Activated T-helper 9 cell treated with anti-CD3 and anti-CD28 coated beads, Interleukin-2, amount 50 U/mL, for 16 hours (primary cell): Measurements from ENCODE around the gene ATP2C1.
"Not testable (repeated sequence)": the region's sequence is repeated elsewhere in the genome, so short reads cannot be mapped to it uniquely, and the experiment has no call there.

ENCODE experiments used
- DNase-seq: peaks from one replicate; pipeline ENCODE4 v3.0.0-alpha.2; 2020; ENCODE audit warnings: low read depth

Gene ATP2C1

GRCh38 chr3:130981469-130981868 is 87.6 kb downstream of the ATP2C1 start:
- no peak for DNase-seq

GRCh38 chr3:130990282-130990681 is 96.4 kb downstream of the ATP2C1 start:
- no peak for DNase-seq

GRCh38 chr3:130991126-130991525 is 97.2 kb downstream of the ATP2C1 start:
- no peak for DNase-seq

- DNase-seq, result no peak
Observed at GRCh38 chr3:130992344-130992743, 98.5 kb downstream of the ATP2C1 start.

GRCh38 chr3:130997289-130997688 is 103.4 kb downstream of the ATP2C1 start:
- DNase-seq, result no peak

GRCh38 chr3:131001071-131001470 is 107.2 kb downstream of the ATP2C1 start:
- DNase-seq, result no peak

GRCh38 chr3:131004603-131005002 is 110.7 kb downstream of the ATP2C1 start:
- no peak for DNase-seq

GRCh38 chr3:131007256-131007655 is 113.4 kb downstream of the ATP2C1 start:
- DNase-seq, result no peak

GRCh38 chr3:131007782-131008181 is 113.9 kb downstream of the ATP2C1 start:
- DNase-seq, result no peak

- no peak for DNase-seq
Observed at GRCh38 chr3:131008326-131008725, 114.4 kb downstream of the ATP2C1 start.

- DNase-seq, result no peak
Observed at GRCh38 chr3:131009698-131010097, 115.8 kb downstream of the ATP2C1 start.

- no peak for DNase-seq
Observed at GRCh38 chr3:131018970-131019369, 125.1 kb downstream of the ATP2C1 start.

GRCh38 chr3:131020122-131020693 is 126.3 kb downstream of the ATP2C1 start:
- no peak for DNase-seq

- no peak for DNase-seq
Observed at GRCh38 chr3:131025539-131025938, 131.7 kb downstream of the ATP2C1 start.

- DNase-seq, result peak; percentile 87
Observed at GRCh38 chr3:131026321-131027151, 132.7 kb downstream of the ATP2C1 start, which contains the start of the genes ASTE1 and NEK11. ASTE1 (minus strand) TSS chr3:131026825; CDS start chr3:131025306, 1,519 bp downstream. NEK11 (plus strand) TSS chr3:131026877; CDS start chr3:131029709, 2,832 bp downstream.

GRCh38 chr3:131028844-131029243 is 135.0 kb downstream of the ATP2C1 start:
- DNase-seq, result no peak

- DNase-seq, result no peak
Observed at GRCh38 chr3:131031660-131032059, 137.8 kb downstream of the ATP2C1 start.

GRCh38 chr3:131033480-131034080 is 139.7 kb downstream of the ATP2C1 start:
- DNase-seq, result no peak

GRCh38 chr3:131036200-131036816 is 142.4 kb downstream of the ATP2C1 start:
- no peak for DNase-seq

- DNase-seq, result no peak
Observed at GRCh38 chr3:131036986-131037385, 143.1 kb downstream of the ATP2C1 start.

- no peak for DNase-seq
Observed at GRCh38 chr3:131038326-131038725, 144.4 kb downstream of the ATP2C1 start.

- DNase-seq, result not testable (repeated sequence)
Observed at GRCh38 chr3:131042271-131042985, 148.5 kb downstream of the ATP2C1 start.
